AG10803 (cell line): Measurements from ENCODE around the gene PAK1.

Experiments
- DNase-seq: peaks from one replicate; pipeline ENCODE4 v3.0.0; 2010; ENCODE audit warnings: low read depth
- H3K4me3 ChIP-seq: 2 replicates; pipeline ENCODE4 v1.5.1; 2011; ENCODE audit warnings: mild to moderate bottlenecking, low read length, control low read depth
- CTCF ChIP-seq: conservative IDR thresholded peaks from 2 replicates; pipeline ENCODE4 v1.5.1; 2011; ENCODE audit warnings: mild to moderate bottlenecking, low read length, control low read depth, inconsistent platforms

Gene PAK1

GRCh38 chr11:77515063-77515462 is 41.2 kb upstream of the PAK1 start:
- no peak overlapping the region for H3K4me3 ChIP-seq
- DNase-seq, result no peak
- TF ChIP-seq CTCF, result no peak

- no peak for DNase-seq
- no peak for TF ChIP-seq CTCF
Measured at GRCh38 chr11:77512092-77512491, 38.2 kb upstream of the PAK1 start.

GRCh38 chr11:77510851-77511250 is 37.0 kb upstream of the PAK1 start:
- H3K4me3 ChIP-seq, result no peak overlapping the region
- no peak for DNase-seq
- TF ChIP-seq CTCF, result no peak

More at GRCh38 chr11:77512092-77512491, 38.2 kb upstream of the PAK1 start:
- no peak overlapping the region for H3K4me3 ChIP-seq

GRCh38 chr11:77510095-77510494 is 36.2 kb upstream of the PAK1 start:
- TF ChIP-seq CTCF, result no peak
- H3K4me3 ChIP-seq, result no peak overlapping the region
- no peak for DNase-seq

- TF ChIP-seq CTCF, result no peak
- DNase-seq, result no peak
- H3K4me3 ChIP-seq, result no peak overlapping the region
Measured at GRCh38 chr11:77508019-77508418, 34.1 kb upstream of the PAK1 start.

- no peak for DNase-seq
- no peak overlapping the region for H3K4me3 ChIP-seq
- TF ChIP-seq CTCF, result no peak
Measured at GRCh38 chr11:77506857-77507256, 33.0 kb upstream of the PAK1 start.

GRCh38 chr11:77505956-77506355 is 32.1 kb upstream of the PAK1 start:
- TF ChIP-seq CTCF, result no peak
- no peak for DNase-seq

More at GRCh38 chr11:77505956-77506355, 32.1 kb upstream of the PAK1 start:
- H3K4me3 ChIP-seq, result no peak overlapping the region
